ENCODE measurements around the gene HDDC3.

The HDDC3 gene

GRCh38 chr15:90892498-90893174 lies 39.7 kb downstream of the HDDC3 start:
- TF ChIP-seq CTCF (IDR thresholded peaks at IDR 0.05; ENCODE audit: low read depth, low read length), result no peak
- no peak overlapping the region for H3K4me3 ChIP-seq (ENCODE audit: low read depth, low read length)
- DNase-seq (ENCODE audit: low read depth, low spot score), result no peak
- in situ Hi-C loops (cut with HindIII; ENCODE audit: low sequenced_read_pairs), result no loop called here

GRCh38 chr15:90892023-90892422 lies 40.3 kb downstream of the HDDC3 start:
- no peak for TF ChIP-seq CTCF (IDR thresholded peaks at IDR 0.05; ENCODE audit: low read depth, low read length)
- DNase-seq (ENCODE audit: low read depth, low spot score), result no peak

GRCh38 chr15:90891346-90891949 lies 40.9 kb downstream of the HDDC3 start:
- no peak for DNase-seq (ENCODE audit: low read depth, low spot score)
- H3K4me3 ChIP-seq (ENCODE audit: low read depth, low read length), result no peak overlapping the region
- TF ChIP-seq CTCF (IDR thresholded peaks at IDR 0.05; ENCODE audit: low read depth, low read length), result no peak
- in situ Hi-C loops (cut with HindIII; ENCODE audit: low sequenced_read_pairs), result no loop called here

More at GRCh38 chr15:90892023-90892422, 40.3 kb downstream of the HDDC3 start:
- in situ Hi-C loops (cut with HindIII; ENCODE audit: low sequenced_read_pairs), result no loop called here
- H3K4me3 ChIP-seq (ENCODE audit: low read depth, low read length), result no peak overlapping the region

- no peak overlapping the region for H3K4me3 ChIP-seq (ENCODE audit: low read depth, low read length)
- DNase-seq (ENCODE audit: low read depth, low spot score), result no peak
- in situ Hi-C loops (cut with HindIII; ENCODE audit: low sequenced_read_pairs), result no loop called here
- no peak for TF ChIP-seq CTCF (IDR thresholded peaks at IDR 0.05; ENCODE audit: low read depth, low read length)
Measured at GRCh38 chr15:90890839-90891238, 41.5 kb downstream of the HDDC3 start.

GRCh38 chr15:90889736-90890456 lies 42.5 kb downstream of the HDDC3 start:
- in situ Hi-C loops (cut with HindIII; ENCODE audit: low sequenced_read_pairs), result no loop called here
- TF ChIP-seq CTCF (IDR thresholded peaks at IDR 0.05; ENCODE audit: low read depth, low read length), result no peak
- DNase-seq (ENCODE audit: low read depth, low spot score), result no peak
- H3K4me3 ChIP-seq (ENCODE audit: low read depth, low read length), result no peak overlapping the region

- no peak overlapping the region for H3K4me3 ChIP-seq (ENCODE audit: low read depth, low read length)
- TF ChIP-seq CTCF (IDR thresholded peaks at IDR 0.05; ENCODE audit: low read depth, low read length), result no peak
- DNase-seq (ENCODE audit: low read depth, low spot score), result no peak
- in situ Hi-C loops (cut with HindIII; ENCODE audit: low sequenced_read_pairs), result no loop called here
Measured at GRCh38 chr15:90889313-90889730, 43.0 kb downstream of the HDDC3 start.
